Measurements from ENCODE around the gene SLC35A3. TPM values are rescaled to one million over a fixed set of nuclear protein-coding genes. Genes with fewer than 3 reads are reported as not detected.

SLC35A3 gene
- polyA plus RNA-seq, 3 donors = 21.7 to 34.5 (median 31.6) TPM

DNA sequence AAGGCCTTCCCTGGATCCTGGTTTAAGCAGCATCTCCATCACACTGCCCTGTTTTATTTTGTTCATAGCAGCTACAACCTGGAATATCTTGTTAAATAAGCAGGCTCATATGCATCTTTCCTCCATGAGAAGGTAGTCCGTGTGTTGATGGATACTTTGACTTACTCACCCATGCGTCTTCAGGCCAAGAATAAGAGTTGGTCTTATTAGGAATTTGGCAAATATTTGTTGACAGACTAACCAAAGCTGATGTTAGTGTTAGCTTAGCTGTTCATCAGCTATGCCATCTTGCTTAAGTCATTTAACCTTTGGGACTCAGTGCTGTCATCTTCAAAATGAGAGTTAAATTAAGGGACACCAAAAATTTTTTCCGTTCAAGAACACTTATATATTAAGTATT, 103.7 kb downstream of the SLC35A3 start:
- no peak for DNase-seq

DNA sequence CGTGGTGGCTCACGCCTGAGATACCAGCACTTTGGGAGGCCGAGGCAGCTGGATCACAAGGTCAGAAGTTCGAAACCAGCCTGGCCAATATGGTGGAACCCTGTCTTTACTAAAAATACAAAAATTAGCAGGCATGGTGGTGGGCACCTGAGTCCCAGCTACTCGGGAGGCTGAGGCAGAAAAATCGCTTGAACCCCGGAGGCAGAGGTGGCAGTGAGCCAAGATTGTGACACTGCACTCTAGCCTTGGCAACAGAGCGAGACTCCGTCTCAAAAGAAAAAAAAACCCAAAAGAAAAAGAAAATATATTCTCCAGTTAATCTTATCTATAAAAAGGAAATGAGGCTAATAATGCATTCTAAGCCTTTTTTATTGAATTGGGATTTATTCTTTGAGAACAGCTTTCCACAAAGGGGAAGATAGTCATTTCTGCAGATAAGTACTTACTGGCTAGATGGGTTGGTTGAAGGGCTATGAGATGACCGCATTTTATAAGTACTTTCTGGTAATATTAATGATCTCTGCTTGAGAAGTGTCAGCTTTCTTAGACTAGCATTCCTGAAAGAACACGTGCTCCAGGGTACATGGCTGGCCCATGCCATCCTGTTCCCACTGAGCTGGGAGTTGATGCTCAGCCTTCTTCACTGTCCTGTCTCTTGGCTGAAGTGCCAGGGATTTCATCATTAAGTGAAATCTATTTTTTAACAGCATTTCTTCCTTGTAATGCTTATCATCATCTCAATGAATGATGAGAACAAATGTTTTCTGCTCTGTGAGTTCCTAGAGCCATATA, 105.0 kb downstream of the SLC35A3 start:
- DNase-seq = no peak

DNA sequence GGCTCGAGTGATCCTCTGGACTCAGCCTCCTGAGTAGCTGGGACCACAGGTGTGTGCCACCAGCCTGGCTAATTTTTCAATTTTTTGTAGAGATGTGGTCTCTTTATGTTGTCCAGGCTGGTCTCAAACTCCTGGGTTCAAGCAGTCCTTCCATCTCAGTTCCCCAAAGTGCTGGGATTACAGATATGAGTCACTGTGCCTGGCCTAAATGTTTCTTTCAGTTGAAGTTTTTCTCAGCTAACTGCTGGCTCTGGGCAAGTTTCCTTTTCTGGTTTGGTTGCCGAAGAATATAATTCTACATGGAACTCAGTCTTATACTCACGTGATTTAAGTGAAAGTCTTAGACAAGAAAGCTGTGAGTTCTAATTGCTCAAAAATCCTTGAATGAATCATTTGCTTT, 106.0 kb downstream of the SLC35A3 start:
- no peak for DNase-seq

DNA sequence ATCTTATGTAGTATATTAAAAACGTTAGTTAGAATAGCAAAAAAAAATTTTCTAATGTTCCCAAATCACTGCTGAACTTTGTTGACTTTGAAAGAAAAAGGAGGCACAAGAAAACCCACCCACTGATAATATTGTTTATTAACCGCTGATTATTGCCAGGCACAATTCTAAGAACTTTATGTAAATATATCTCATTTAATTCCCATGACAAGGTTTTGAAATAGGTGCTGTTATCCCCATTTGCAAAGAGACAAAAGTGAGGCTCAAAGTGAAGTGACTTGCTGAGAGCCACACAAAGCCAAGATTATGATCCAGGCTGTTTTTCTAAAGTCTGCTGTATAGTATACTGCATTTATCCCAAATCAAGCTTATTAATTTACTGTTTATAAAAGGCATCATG, 106.5 kb downstream of the SLC35A3 start:
- no peak for DNase-seq

DNA sequence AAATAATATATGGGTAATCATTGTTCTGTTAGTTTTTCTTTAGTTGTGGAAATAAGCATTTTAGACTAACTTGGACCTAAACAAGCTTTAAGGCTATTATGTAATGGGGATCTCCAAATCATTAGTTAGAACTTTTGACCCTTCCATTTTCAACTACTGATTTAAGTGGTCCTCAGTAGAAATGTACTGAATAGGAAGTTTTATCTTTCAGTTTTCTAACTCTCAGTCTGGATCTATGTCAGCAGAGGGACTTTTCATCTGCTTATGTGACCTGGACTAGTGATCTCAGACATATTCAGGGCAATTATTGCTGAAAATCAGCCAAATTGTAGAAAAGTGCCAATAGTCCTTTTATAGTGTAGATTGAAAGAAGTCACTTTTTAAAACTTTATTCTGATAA, 106.9 kb downstream of the SLC35A3 start:
- DNase-seq = no peak

DNA sequence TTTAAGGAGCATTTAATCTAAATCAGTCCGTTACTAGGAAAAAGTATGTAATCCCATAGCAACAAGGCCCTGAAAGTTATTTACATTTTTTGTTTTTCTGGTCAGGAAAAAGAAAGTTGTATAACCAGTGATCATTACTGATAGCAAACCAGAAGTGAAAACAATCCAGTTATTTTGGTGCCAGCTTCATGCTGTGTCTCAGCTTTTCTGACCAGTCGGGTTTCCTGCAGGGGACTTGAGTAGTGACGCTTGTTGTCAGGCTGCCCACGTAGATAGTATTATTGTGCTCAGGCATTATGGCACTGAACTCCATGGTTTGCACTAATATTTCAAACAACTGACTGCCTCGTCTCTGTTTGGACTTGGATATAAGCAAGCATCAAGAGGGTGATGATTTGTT, 107.7 kb downstream of the SLC35A3 start:
- no peak for DNase-seq

DNA sequence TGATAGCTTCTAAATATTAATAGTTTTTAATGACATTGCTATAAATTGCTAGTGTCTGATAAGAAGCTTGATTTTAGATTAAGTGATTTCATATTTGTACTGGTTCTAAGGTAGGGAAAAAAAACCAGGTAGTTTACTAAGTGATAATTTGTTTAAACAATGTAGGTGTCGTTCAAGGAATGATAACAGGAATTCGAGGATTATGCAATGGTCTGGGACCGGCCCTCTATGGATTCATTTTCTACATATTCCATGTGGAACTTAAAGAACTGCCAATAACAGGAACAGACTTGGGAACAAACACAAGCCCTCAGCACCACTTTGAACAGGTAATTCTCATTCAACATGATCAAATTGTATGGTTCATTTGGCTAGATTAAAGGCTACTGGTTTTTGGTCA, 110.5 kb downstream of the SLC35A3 start:
- DNase-seq = no peak

Other genes with a start within 250 kb of the SLC35A3 start
- 10 to 100 TPM in 1 of 3 donors, 1 to 10 TPM in 2; 7.3 to 13.4 (median 9.5) TPM for gene FRRS1, start 203.4 kb upstream of the SLC35A3 start, polyA plus RNA-seq (ENCODE audit: insufficient read length in 3 of 3)
- gene AGL, start 119.6 kb upstream of the SLC35A3 start, polyA plus RNA-seq (ENCODE audit: insufficient read length in 3 of 3) = 10 to 100 TPM; 24.5 to 30.9 (median 28.2) TPM
- gene SASS6, start 162.9 kb downstream of the SLC35A3 start, polyA plus RNA-seq (ENCODE audit: insufficient read length in 3 of 3) = 1 to 10 TPM; 7.9 to 9.0 (median 8.5) TPM
- gene TRMT13, start 163.2 kb downstream of the SLC35A3 start, polyA plus RNA-seq (ENCODE audit: insufficient read length in 3 of 3) = 10 to 100 TPM; 24.8 to 38.7 (median 37.9) TPM
- gene LRRC39, start 208.3 kb downstream of the SLC35A3 start, polyA plus RNA-seq (ENCODE audit: insufficient read length in 3 of 3) = 1 to 10 TPM; 1.6 to 3.3 (median 3.0) TPM

Measured in renal pelvis (tissue), 4 donors.